Glomerular endothelial cell (primary cell): ENCODE data around the gene TMEM253. TPM values are rescaled to one million over a fixed set of nuclear protein-coding genes. Genes with fewer than 3 reads are reported as not detected.
A peak's percentile ranks its signal among the peaks of the same experiment; 100 is the strongest.

Experiments
- DNase-seq: peaks from one replicate; pipeline ENCODE4 v3.0.0-alpha.2; 2011; ENCODE audit warnings: low read depth, low spot score; ENCODE audit errors: extremely low read depth
- total RNA-seq: library from RNA; depleted of rRNA; stranded (reverse); fragments of >200 nt; gene quantifications from 2 replicates; pipeline ENCODE4 v1.2.3, GENCODE V29; 2015

Gene TMEM253
- total RNA-seq, 1 donor from 2014 or later: not detected

GRCh38 chr14:21103411-21103709, 2.5 kb downstream of the TMEM253 start:
- no peak for DNase-seq

- DNase-seq: peak; percentile 68
These were observed 3.0 kb downstream of the TMEM253 start for GRCh38 chr14:21103710-21104447.

DNA sequence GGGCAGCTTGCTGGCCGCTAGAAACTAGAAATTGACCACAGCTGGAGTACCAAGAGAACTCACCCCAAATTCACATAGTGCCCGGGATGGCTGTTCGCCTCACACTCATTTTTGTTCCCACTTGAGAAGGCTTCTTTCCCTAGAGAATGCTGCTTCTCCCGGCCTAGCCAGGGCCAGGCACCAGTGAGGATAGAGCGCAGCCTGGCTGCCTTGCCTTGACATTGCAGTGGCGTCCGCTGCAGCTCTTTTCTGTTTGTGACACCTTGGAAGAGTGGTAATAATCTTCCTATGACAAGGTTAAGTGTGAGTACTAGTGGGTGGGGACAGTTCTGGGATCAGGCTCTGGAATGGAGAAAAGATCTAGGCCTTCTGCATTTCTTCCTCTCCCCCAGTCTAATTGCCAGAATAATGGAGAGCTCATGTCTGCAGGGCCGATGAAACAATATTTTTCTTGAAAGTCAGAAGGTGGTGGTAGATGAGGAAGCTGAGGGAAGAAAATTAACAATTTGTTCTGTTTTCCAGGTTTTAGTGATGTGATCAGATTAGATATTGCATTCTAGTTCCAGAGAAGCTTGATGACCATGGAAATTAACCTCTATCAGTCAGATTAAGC, 3.7 kb downstream of the TMEM253 start:
- no peak for DNase-seq

DNA sequence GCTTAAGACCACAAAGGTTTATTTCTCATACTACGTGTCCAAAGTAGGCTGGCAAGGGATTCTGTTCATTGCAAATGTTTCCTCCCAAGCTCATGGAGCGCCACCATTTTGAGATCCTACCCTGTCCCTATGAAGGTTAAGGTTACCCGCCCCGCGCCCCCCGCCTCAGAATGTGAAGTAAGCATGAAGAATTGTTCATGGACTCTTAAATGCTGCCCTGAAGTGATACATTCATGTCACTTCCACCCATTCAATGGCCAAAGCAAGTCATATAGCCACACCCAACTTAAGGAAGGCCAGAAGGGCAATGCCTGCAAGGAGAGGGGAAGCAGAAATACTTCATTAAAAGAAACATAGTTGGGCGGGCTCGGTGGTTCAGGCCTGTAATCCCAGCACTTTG, 4.2 kb downstream of the TMEM253 start:
- DNase-seq: no peak

DNA sequence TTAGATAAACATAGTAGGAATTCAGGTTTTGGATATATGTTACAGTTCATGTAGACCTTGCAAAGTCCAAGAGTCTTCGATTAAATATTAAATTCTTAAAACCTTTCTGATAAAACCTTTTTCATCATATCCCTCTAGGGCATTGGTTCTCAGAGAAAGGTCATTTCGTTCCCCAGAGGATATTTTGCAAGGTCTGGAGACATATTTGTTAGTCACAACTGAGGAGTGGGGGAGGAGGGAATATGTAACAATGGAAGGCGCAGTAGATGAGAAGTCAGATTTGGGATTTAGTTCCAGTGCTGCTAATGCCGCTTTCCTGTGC, 5.3 kb downstream of the TMEM253 start:
- no peak for DNase-seq

DNA sequence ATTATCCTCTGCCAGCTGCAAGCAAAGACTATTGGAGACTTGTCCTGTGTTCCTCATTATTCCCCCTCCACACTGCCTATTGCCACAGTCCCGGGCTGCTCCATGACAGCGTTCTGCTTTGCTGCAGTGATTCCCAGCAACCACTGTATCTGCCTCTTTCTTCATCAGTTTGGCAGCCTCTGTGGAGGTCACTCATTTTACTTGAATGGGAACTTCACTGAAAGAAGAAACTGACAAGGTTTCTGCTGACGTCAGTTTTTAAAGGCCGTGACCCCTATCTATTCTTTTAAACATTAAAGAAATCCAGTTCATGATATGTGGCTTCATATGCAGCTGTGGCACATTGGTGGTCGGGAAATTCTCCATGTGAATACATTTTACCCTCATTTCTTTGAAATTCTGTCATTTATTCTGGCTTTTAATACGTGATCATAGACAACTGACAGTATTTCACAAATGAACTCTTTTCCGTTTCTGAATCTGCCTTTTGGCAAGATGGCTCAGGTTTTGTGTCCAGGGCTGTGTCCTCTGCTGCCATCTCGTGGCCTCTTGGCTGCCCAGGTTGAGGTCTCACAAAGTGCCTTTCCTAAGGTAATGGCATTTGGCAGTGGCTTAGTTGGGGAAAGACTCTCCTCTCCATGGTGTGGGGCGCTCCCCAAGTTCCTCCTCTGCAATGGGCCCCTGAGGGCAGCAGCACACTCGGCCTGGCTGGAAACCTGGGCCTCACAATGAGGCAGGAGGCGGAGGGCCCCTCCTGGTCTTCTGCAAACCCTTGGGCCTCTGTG, 5.8 kb downstream of the TMEM253 start:
- DNase-seq: no peak

GRCh38 chr14:21107283-21107800, 6.5 kb downstream of the TMEM253 start:
- DNase-seq: no peak

DNA sequence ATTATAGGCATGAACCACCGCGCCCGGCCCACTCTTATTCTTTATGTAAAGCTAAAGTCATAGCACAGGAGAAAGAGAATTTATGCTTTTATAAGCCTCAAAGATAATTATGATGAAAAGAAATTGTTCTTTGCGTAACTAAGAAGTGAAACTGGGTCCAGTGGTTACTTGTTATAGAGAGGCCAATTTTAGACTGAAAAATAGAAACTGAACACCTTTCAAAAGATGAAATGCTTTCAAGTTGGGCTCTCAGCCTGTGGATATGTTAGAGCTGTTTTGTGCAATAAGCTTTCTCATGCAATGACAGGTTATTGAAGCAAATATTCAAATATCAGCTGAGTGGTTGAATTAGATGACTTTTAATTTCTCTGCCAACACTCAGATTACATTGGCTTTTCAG, 7.9 kb downstream of the TMEM253 start:
- DNase-seq: no peak

GRCh38 chr14:21109377-21110138, 8.7 kb downstream of the TMEM253 start:
- DNase-seq: no peak

DNA sequence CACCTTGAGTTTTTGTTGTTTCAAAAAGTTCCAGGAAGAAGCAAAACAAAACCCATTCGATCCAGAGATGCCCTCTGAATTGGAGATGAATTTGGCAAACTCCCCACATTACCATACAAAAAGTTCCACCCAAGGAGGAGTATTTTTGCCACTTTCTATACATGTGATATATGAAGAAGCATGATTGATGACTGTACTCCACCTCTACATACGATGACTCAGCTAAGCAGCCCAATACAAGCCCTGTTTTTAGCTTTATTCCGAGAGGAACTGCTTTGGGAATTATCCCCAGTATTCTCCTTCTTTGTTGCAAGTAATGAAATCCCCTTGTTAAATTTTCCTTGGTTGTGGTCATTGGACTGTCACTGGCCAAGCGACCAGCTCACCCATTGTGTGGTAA, 11.4 kb downstream of the TMEM253 start:
- DNase-seq: no peak

DNA sequence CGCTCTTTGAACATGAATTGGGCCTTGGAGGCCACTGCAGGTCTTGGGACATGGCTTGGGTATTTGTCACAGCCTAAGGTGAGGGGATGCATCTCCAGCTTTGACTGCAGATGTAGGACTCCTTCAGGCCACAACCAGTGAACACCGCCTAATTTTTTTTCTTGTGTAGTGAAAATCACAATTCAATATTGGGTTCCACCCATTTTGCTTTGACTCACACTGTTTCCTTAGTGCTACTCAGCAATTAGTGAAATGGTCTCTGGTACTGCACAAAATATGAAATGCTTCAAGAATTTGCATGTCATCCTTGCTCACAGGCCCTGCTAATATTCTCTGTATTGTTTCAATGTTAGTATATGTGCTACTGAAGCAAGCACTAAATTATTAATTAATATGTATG, 12.5 kb downstream of the TMEM253 start:
- no peak for DNase-seq

DNA sequence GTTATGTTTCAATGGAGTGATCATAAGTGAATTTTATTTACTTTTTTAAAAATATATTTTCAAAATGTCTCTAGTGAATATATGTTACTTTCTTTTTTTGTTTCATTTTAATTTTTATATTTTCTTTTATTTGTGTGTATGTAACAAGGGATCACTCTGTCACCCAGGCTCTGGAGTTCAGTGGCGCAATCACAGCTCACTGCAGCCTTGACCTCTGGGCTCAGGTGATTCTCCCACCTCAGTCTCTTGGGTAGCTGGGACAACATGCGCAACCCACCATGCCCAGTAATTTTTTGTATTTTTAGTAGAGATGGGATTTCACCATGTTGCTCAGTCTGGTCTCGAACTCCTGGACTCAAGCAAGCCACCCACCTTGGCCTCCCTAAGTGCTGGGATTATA, 18.1 kb downstream of the TMEM253 start:
- DNase-seq: no peak

DNA sequence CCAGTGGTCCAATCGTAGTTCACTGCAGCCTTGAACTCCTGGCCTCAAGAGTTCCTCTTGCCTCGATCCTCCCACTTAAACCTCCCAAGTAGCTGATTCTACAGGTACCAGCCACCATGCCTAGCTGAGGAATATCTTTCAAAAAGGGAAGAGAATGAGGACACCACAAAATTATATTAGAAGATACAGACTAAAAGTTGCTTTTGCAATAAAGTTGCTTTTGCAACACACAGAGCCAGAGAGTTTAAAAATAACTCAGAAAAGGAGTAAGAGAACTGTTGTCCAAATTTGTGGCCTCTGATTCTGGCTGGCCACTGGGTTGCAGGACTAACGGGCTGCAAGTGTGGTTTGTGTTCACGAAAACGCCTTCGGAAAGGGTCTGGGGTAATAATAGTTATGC, 19.8 kb downstream of the TMEM253 start:
- no peak for DNase-seq

- DNase-seq: no peak
These were observed 20.3 kb downstream of the TMEM253 start for GRCh38 chr14:21121122-21121521.

DNA sequence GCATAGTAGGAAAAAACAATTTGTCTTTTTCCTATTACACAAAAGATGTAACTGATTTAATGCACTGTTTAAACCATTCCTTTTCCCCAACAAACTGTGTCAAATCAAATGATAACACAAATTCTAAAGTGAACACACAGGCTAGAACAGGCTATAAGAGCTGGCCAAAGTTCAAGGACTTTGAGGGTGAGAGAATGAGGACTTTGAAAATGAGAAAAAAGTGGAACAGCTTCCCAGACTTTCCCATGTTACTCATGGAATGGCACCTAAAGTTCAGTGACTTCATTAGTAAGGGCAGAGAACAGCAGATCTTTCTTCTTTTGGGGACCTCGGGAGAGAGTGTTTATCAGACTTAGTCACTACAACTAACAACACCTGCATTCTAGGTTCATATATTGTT, 22.6 kb downstream of the TMEM253 start:
- no peak for DNase-seq

DNA sequence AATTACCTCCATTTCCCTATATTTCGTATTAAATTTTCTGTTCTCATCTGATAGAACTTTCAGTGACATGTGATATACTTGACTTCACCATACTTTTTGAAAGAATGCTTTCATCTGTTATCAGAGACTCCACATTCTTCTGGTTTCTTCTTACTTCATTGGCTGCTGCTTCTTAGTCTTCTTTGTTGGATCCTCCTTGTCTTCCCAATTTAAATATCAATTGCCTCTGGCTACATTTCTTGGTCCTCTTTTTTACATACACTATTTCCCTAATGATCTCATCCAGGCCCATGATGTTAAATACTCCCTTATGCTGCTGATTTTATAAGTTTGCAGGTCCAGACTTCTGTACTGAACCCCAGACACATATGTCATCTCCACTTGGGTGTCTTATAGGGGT, 33.0 kb downstream of the TMEM253 start:
- DNase-seq: no peak

- peak; percentile 7 for DNase-seq
These were observed 35.2 kb downstream of the TMEM253 start for GRCh38 chr14:21136024-21136423.

GRCh38 chr14:21142357-21142756, 41.5 kb downstream of the TMEM253 start:
- no peak for DNase-seq

- no peak for DNase-seq
These were observed 44.6 kb downstream of the TMEM253 start for GRCh38 chr14:21145437-21145836.

DNA sequence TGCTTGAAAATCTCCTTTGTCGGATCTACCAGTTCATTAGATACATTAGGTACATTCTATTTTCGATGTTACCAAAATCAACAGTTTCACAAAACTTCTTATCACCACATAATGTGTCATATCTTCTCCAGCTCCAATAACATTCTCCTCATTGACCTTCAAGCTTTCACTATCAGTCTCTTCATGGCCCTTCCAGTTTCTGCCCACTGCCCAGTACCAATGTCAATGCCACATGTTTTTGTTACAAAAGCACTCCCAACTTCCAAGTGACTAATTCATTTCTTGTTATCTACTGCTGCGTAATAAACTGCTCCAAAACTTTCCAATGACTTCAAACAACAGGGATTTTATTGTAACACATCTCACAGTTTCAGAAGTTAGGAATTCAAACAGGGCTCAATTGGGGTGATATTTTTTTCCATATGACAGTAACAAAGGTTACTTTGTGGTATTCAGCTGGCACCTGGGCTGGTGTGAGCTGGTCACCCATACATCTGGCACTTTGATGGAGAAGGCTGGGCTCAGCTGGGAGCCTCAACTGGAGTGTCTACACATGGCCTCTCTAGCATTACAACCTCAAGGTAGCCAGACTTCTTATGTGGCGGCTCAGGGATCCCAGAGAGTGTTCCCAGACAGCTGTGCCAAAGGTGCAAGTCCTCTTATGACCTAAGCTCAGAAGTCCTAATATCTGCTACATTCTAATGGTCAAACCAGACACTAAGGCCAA, 48.9 kb downstream of the TMEM253 start:
- DNase-seq: no peak
